COR-L47 (cell line): ENCODE measurements around the gene PKD2L2.
"Not testable (repeated sequence)": the region's sequence is repeated elsewhere in the genome, so short reads cannot be mapped to it uniquely, and the experiment has no call there.

Experiments
- DNase-seq: peaks from one replicate; lab custom pipeline; 2025; lab: John Stamatoyannopoulos, UW

The PKD2L2 gene

DNA sequence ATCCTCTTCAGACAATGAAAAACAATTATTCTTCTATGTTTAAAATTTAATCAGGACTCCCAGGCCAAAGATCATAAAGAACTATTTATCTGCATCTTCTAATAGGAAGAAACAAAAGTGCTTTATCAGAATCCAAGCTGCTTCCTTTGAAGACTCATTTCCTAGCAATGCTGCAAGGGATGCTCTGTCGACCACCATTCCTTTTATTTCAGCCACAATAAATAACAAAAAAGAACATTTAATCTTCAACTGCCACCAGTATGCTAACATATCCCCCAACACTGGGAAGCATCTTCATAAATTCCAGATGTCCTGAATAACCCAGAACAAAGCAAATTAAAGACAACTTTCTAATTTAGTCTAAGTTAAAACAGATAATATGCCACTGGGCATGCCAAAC is 68.7 kb downstream of the PKD2L2 start:
- DNase-seq = no peak

- no peak for DNase-seq
These were observed 70.2 kb downstream of the PKD2L2 start for GRCh38 chr5:137959488-137959887.

GRCh38 chr5:137960141-137960540 is 70.9 kb downstream of the PKD2L2 start:
- DNase-seq = no peak

DNA sequence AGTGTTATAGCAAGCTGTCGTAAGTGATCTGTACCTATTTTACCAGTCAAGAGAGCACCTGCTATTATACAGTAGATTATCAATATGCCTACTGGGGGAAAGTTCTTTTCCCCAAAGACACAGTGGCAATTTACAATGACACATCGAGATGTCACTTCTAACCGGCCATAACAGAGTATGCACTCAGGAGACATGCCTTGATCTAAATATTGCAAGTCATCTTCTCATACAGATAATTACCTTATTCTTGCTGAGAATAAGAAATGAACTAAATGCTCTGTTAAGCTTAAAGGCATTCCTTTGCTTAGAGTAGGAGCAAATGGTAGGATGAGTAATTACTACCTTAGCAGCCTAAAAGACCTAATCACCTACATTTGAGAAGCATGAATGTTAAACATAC is 71.6 kb downstream of the PKD2L2 start:
- DNase-seq = no peak

- DNase-seq = not testable (repeated sequence)
These were observed 81.1 kb downstream of the PKD2L2 start for GRCh38 chr5:137970384-137970783.

DNA sequence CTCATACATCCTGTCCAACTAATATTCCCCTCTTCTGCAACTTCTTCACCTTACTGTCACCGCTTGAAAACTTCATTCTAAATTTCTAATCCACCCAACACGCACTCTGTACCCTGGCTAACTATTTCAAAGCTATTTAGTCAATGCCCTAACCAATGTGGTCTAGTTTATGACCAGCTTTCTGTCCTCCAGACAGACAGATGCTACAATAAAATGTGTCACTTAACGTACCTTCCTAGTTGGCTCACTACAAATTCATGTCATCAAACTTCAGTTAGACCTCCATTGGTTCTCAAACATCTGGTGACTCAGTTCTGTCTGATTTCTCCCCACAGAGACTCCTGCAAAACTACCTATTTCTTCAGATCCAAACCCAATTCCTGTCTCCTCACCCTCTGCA is 86.0 kb downstream of the PKD2L2 start:
- DNase-seq = no peak

DNA sequence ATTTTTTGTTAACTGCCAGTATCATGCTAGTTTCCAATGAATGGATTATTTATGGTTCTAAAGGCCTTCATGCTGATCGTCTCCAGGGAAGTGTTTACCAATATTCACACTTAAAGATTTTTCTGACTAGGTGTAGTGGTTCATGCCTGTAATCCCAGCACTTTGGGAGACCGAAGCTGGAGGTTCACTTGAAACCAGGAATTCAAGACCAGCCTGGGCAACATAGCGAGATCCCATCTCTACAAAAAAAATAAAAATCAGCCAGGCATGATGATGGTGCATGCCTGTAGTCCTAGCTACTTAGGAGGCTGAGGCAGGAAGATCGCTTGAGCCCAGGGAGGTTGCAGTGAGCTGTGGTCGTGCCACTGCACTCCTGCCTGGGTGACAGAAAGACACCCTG is 100.2 kb downstream of the PKD2L2 start:
- no peak for DNase-seq
